ENCODE data around the gene CEP170B. TPM values are rescaled to one million over a fixed set of nuclear protein-coding genes. Genes with fewer than 3 reads are reported as not detected.

The CEP170B gene
- total and polyA plus RNA-seq, 7 donors, result 2.0 to 15.7 (median 6.3) TPM

Other genes starting within 250 kb of the CEP170B start
- gene INF2, start 175.7 kb upstream of the CEP170B start, total RNA-seq, result 10 to 100 TPM; 16.4 to 26.3 (median 23.4) TPM
- 10 to 100 TPM; 12.0 to 29.1 (median 12.8) TPM for gene INF2, start 175.7 kb upstream of the CEP170B start, polyA plus RNA-seq
- 100 to 1,000 TPM; 201 to 359 (median 278) TPM for gene ADSS1, start 141.0 kb upstream of the CEP170B start, total RNA-seq
- gene ADSS1, start 141.0 kb upstream of the CEP170B start, polyA plus RNA-seq, result 100 to 1,000 TPM; 187 to 394 (median 300) TPM
- gene SIVA1, start 112.1 kb upstream of the CEP170B start, total RNA-seq, result 100 to 1,000 TPM in 1 of 4 donors, 10 to 100 TPM in 3; 55.8 to 105 (median 84.5) TPM
- gene SIVA1, start 112.1 kb upstream of the CEP170B start, polyA plus RNA-seq, result 100 to 1,000 TPM; 147 to 233 (median 233) TPM
- 10 to 100 TPM; 54.9 to 79.3 (median 60.0) TPM for gene AKT1, start 69.5 kb upstream of the CEP170B start, total RNA-seq
- gene AKT1, start 69.5 kb upstream of the CEP170B start, polyA plus RNA-seq, result 100 to 1,000 TPM in 1 of 3 donors, 10 to 100 TPM in 2; 51.9 to 102 (median 62.0) TPM
- 1 to 10 TPM; 4.2 to 7.4 (median 5.8) TPM for gene ZBTB42, start 64.2 kb upstream of the CEP170B start, total RNA-seq
- 1 to 10 TPM; 4.7 to 6.6 (median 6.2) TPM for gene ZBTB42, start 64.2 kb upstream of the CEP170B start, polyA plus RNA-seq
- gene PLD4, start 59.6 kb downstream of the CEP170B start, total RNA-seq, result under 1 TPM in 2 of 4 donors, not detected in 2; 0.04 to 0.25 TPM
- not detected for gene PLD4, start 59.6 kb downstream of the CEP170B start, polyA plus RNA-seq
- 1 to 10 TPM; 1.3 to 4.7 (median 3.4) TPM for gene AHNAK2, start 113.1 kb downstream of the CEP170B start, total RNA-seq
- gene AHNAK2, start 113.1 kb downstream of the CEP170B start, polyA plus RNA-seq, result 1 to 10 TPM in 1 of 3 donors, under 1 TPM in 2; 0.69 to 2.0 (median 0.75) TPM
- gene CLBA1, start 120.5 kb downstream of the CEP170B start, total RNA-seq, result 1 to 10 TPM; 1.3 to 2.2 (median 1.6) TPM
- 1 to 10 TPM; 1.7 to 6.8 (median 6.1) TPM for gene CLBA1, start 120.5 kb downstream of the CEP170B start, polyA plus RNA-seq
- gene CDCA4, start 155.8 kb downstream of the CEP170B start, total RNA-seq, result 1 to 10 TPM in 2 of 4 donors, under 1 TPM in 2; 0.79 to 1.8 (median 1.1) TPM
- 1 to 10 TPM; 1.3 to 3.3 (median 2.1) TPM for gene CDCA4, start 155.8 kb downstream of the CEP170B start, polyA plus RNA-seq
- gene GPR132, start 200.2 kb downstream of the CEP170B start, total RNA-seq, result under 1 TPM; 0.34 to 0.60 (median 0.41) TPM
- gene GPR132, start 200.2 kb downstream of the CEP170B start, polyA plus RNA-seq, result under 1 TPM; 0.08 to 0.14 (median 0.13) TPM

Measured in psoas muscle (tissue), 7 donors.